Measurements from ENCODE around the gene ATG7.

Gene ATG7

GRCh38 chr3:11565932-11566331, 293.7 kb downstream of the ATG7 start:
- no peaks in the 10 kb centered on the region for H3K27me3 Mint-ChIP-seq (ENCODE audit: low read depth)
- no peaks in the 10 kb centered on the region for H3K9me3 Mint-ChIP-seq
- H3K36me3 Mint-ChIP-seq (ENCODE audit: low read depth), result peaks cover 61% of the 10 kb centered on the region
- TF ChIP-seq CTCF (IDR thresholded peaks at IDR 0.05; ENCODE audit: unreplicated experiment in 3 of 3), result no peak
- peaks cover 39% of the 10 kb centered on the region for H3K4me1 Mint-ChIP-seq
- peak overlapping the region in 2 of 3 experiments; percentile 6 to 27 for H3K27ac Mint-ChIP-seq
- H3K4me3 Mint-ChIP-seq, result no peak overlapping the region

GRCh38 chr3:11566478-11566877, 294.3 kb downstream of the ATG7 start:
- Mint-ChIP-seq H3K36me3 (ENCODE audit: low read depth) (peaks cover 59% of the 10 kb centered on the region), H3K4me1 (peaks cover 37% of the 10 kb centered on the region), H3K9me3 (no peaks in the 10 kb centered on the region), H3K27me3 (ENCODE audit: low read depth) (no peaks in the 10 kb centered on the region), H3K4me3 (no peak overlapping the region), H3K27ac (peak overlapping the region in 1 of 3 experiments; percentile 6)
- TF ChIP-seq CTCF (IDR thresholded peaks at IDR 0.05; ENCODE audit: unreplicated experiment in 3 of 3), result no peak

- TF ChIP-seq CTCF (IDR thresholded peaks at IDR 0.05; ENCODE audit: unreplicated experiment in 3 of 3), result no peak
- Mint-ChIP-seq H3K27ac (peak overlapping the region in 1 of 3 experiments; percentile 6), H3K4me3 (no peak overlapping the region), H3K4me1 (peaks cover 37% of the 10 kb centered on the region), H3K27me3 (ENCODE audit: low read depth) (no peaks in the 10 kb centered on the region), H3K36me3 (ENCODE audit: low read depth) (peaks cover 59% of the 10 kb centered on the region), H3K9me3 (no peaks in the 10 kb centered on the region)
Measured at GRCh38 chr3:11566916-11567315, 294.7 kb downstream of the ATG7 start.

- Mint-ChIP-seq H3K27me3 (ENCODE audit: low read depth) (no peaks in the 10 kb centered on the region), H3K4me3 (no peak overlapping the region), H3K9me3 (no peaks in the 10 kb centered on the region), H3K36me3 (ENCODE audit: low read depth) (peaks cover 60% of the 10 kb centered on the region), H3K27ac (peak overlapping the region in 1 of 3 experiments; percentile 64), H3K4me1 (peaks cover 45% of the 10 kb centered on the region)
- TF ChIP-seq CTCF (IDR thresholded peaks at IDR 0.05; ENCODE audit: unreplicated experiment in 3 of 3), result no peak
Measured at GRCh38 chr3:11567516-11568467, 295.6 kb downstream of the ATG7 start.

- Mint-ChIP-seq H3K4me1 (peaks cover 44% of the 10 kb centered on the region), H3K27me3 (ENCODE audit: low read depth) (no peaks in the 10 kb centered on the region), H3K27ac (peak overlapping the region in 1 of 3 experiments; percentile 64), H3K4me3 (no peak overlapping the region), H3K9me3 (no peaks in the 10 kb centered on the region), H3K36me3 (ENCODE audit: low read depth) (peaks cover 60% of the 10 kb centered on the region)
- no peak for TF ChIP-seq CTCF (IDR thresholded peaks at IDR 0.05; ENCODE audit: unreplicated experiment in 3 of 3)
Measured at GRCh38 chr3:11568503-11569155, 296.4 kb downstream of the ATG7 start.

All from nephron (organoid).